PC-3 (cell line): ENCODE data around the gene CNTNAP2. TPM values are rescaled to one million over a fixed set of nuclear protein-coding genes. Genes with fewer than 3 reads are reported as not detected.

Experiments used
- ATAC-seq: fragments of 200-7000 bp; cut with Tn5 transposase; 2 replicates; pipeline ENCODE4 v1.9.1; 2020; ENCODE audit warnings: mild to moderate bottlenecking, moderate library complexity
- BruUV-seq: library from RNA; stranded (reverse); fragments of 400-500 nt; replicated peaks from 2 replicates; lab custom pipeline; 2021; lab: Mats Ljungman, UMichigan
- CTCF ChIA-PET: fragments of 300-600 bp; sonication (Branson Sonifier 250); formaldehyde crosslinking; loops from one replicate; lab custom pipeline; 2022; ENCODE audit warnings: antibody characterized with exemption; lab: Charles Lee
- POLR2A ChIA-PET: fragments of 300-600 bp; sonication (Branson Sonifier 250); formaldehyde crosslinking; loops from one replicate; lab custom pipeline; 2022; ENCODE audit warnings: antibody characterized with exemption; ENCODE audit not compliant: unreplicated experiment; lab: Charles Lee
- DNase-seq: peaks from one replicate; pipeline ENCODE4 v3.0.0-alpha.2; 2015
- H2AFZ ChIP-seq: fragments of 300-600 bp; sonication (generic); 2 replicates; pipeline ENCODE4 v1.6.0; 2016; ENCODE audit warnings: antibody characterized with exemption, low read length
- H3F3A ChIP-seq: fragments of 300-600 bp; sonication (generic); one replicate; pipeline ENCODE4 v1.6.0; 2017; ENCODE audit warnings: antibody characterized with exemption, low read length, control low read depth, mild to moderate bottlenecking; ENCODE audit not compliant: unreplicated experiment
- H3K27ac ChIP-seq: fragments of 300-600 bp; sonication (generic); 2 replicates; pipeline ENCODE4 v1.5.1; 2016; ENCODE audit warnings: mild to moderate bottlenecking, low read length
- H3K27me3 ChIP-seq: fragments of 300-600 bp; sonication (generic); 2 replicates; pipeline ENCODE4 v1.6.1; 2016; ENCODE audit warnings: low read length, mixed read lengths
- H3K36me3 ChIP-seq: fragments of 300-600 bp; sonication (generic); 2 replicates; pipeline ENCODE4 v1.6.1; 2016; ENCODE audit warnings: low read depth, mixed run types, low read length, mixed read lengths
- H3K4me1 ChIP-seq: fragments of 300-600 bp; sonication (generic); 2 replicates; pipeline ENCODE4 v1.5.1; 2016; ENCODE audit warnings: low read length; ENCODE audit not compliant: insufficient read depth
- H3K4me2 ChIP-seq: fragments of 300-600 bp; sonication (generic); 2 replicates; pipeline ENCODE4 v1.6.0; 2016; ENCODE audit warnings: low read length
- H3K4me3 ChIP-seq: fragments of 300-600 bp; sonication (generic); 2 replicates; pipeline ENCODE4 v1.5.1; 2016; ENCODE audit warnings: mild to moderate bottlenecking, low read length, mixed read lengths
- H3K79me2 ChIP-seq: fragments of 300-600 bp; sonication (generic); 2 replicates; pipeline ENCODE4 v1.6.1; 2017; ENCODE audit warnings: low read length, mixed read lengths
- H3K9ac ChIP-seq: fragments of 300-600 bp; sonication (generic); 2 replicates; pipeline ENCODE4 v1.6.0; 2016; ENCODE audit warnings: mild to moderate bottlenecking, low read length
- H3K9me2 ChIP-seq: fragments of 300-600 bp; sonication (generic); replicated peaks from 2 replicates; pipeline ENCODE4 v1.6.1; 2016; ENCODE audit warnings: mixed run types, low read length, mixed read lengths
- H3K9me3 ChIP-seq: fragments of 300-600 bp; sonication (generic); 2 replicates; pipeline ENCODE4 v1.6.1; 2016; ENCODE audit warnings: low read length, mixed read lengths
- H4K20me1 ChIP-seq: fragments of 300-600 bp; sonication (generic); 2 replicates; pipeline ENCODE4 v1.6.1; 2016; ENCODE audit warnings: low read length, mixed read lengths
- CTCF ChIP-seq: fragments of 300-600 bp; sonication (generic); conservative IDR thresholded peaks from 2 replicates; pipeline ENCODE4 v1.5.1; 2017; ENCODE audit warnings: antibody characterized with exemption, low read depth, mild to moderate bottlenecking, low read length
- EZH2 ChIP-seq: fragments of 300-600 bp; sonication (generic); IDR thresholded peaks from one replicate; pipeline ENCODE4 v1.6.1; 2017; ENCODE audit warnings: antibody characterized with exemption, mild to moderate bottlenecking, low read length; ENCODE audit not compliant: unreplicated experiment
- EZH2phosphoT487 ChIP-seq: fragments of 300-600 bp; sonication (generic); IDR thresholded peaks from 2 replicates; pipeline ENCODE4 v1.6.1; 2018; ENCODE audit warnings: mild to moderate bottlenecking, antibody characterized with exemption, low read length, borderline replicate concordance
- intact Hi-C: fragments of 100-400 bp; cut with micrococcal nuclease; formaldehyde crosslinking; loops from 2 replicates; pipeline ENCODE4 v1.9.0; 2023
- total RNA-seq: library from RNA; depleted of rRNA; stranded (reverse); fragments of >200 nt; gene quantifications from 2 replicates; pipeline ENCODE4 v1.2.3, GENCODE V29; 2014

CNTNAP2 gene
- total RNA-seq, 1 experiment from 2014 or later: 1.5 TPM

GRCh38 chr7:147235645-147236382 lies 1119.2 kb downstream of the CNTNAP2 start:
- POLR2A ChIA-PET: no interaction called here
- no TSS peak for BruUV-seq
- intact Hi-C loops: no loop called here

GRCh38 chr7:147240468-147240867 lies 1123.9 kb downstream of the CNTNAP2 start:
- H3K9me2 ChIP-seq: no peaks in the 10 kb centered on the region
- H3K79me2 ChIP-seq: no peaks in the 10 kb centered on the region
- no peak overlapping the region for H3K4me3 ChIP-seq
- H3K9ac ChIP-seq: no peak overlapping the region
- peak overlapping the region; percentile 28; the same call in 1 of the 2 replicates for H3K4me2 ChIP-seq
- H2AFZ ChIP-seq: no peak overlapping the region
- peak; percentile 91 for ATAC-seq
- H3K36me3 ChIP-seq: no peaks in the 10 kb centered on the region
- H3F3A ChIP-seq: no peaks in the 10 kb centered on the region
- TF ChIP-seq EZH2phosphoT487 (no peak), CTCF (no peak), EZH2 (no peak)
- BruUV-seq: no TSS peak
- intact Hi-C loops: loop anchor here (5.0 to 10.0 kb wide), 6 partner anchors 172 to 1126 kb away; partner anchors contain the start of gene CNTNAP2
- no peaks in the 10 kb centered on the region for H3K9me3 ChIP-seq
- H3K27ac ChIP-seq: no peak overlapping the region
- H4K20me1 ChIP-seq: no peaks in the 10 kb centered on the region
- no peaks in the 10 kb centered on the region for H3K4me1 ChIP-seq
- H3K27me3 ChIP-seq: no peaks in the 10 kb centered on the region
- ChIA-PET CTCF (no interaction called here), POLR2A (no interaction called here)
- DNase-seq: peak; percentile 30

More at GRCh38 chr7:147235645-147236382, 1119.2 kb downstream of the CNTNAP2 start:
- Histone ChIP-seq H3K4me1 (no peaks in the 10 kb centered on the region), H3K4me2 (no peak overlapping the region), H3K36me3 (no peaks in the 10 kb centered on the region), H3K9me2 (no peaks in the 10 kb centered on the region), H3K27ac (no peak overlapping the region), H3F3A (no peaks in the 10 kb centered on the region), H2AFZ (no peak overlapping the region), H3K9ac (no peak overlapping the region), H3K9me3 (no peaks in the 10 kb centered on the region), H3K27me3 (no peaks in the 10 kb centered on the region), H3K79me2 (no peaks in the 10 kb centered on the region), H3K4me3 (no peak overlapping the region), H4K20me1 (no peaks in the 10 kb centered on the region)
- DNase-seq: no peak
- CTCF ChIA-PET: no interaction called here
- TF ChIP-seq CTCF: no peak
- no peak for TF ChIP-seq EZH2
- TF ChIP-seq EZH2phosphoT487: no peak
- ATAC-seq: no peak

GRCh38 chr7:147245274-147245673 lies 1128.7 kb downstream of the CNTNAP2 start:
- H3F3A ChIP-seq: no peaks in the 10 kb centered on the region
- no peaks in the 10 kb centered on the region for H3K9me3 ChIP-seq
- ATAC-seq: peak; percentile 51
- intact Hi-C loops: loop anchor here (1.0 to 10.0 kb wide), 4 partner anchors 320 to 1130 kb away; partner anchors contain the start of gene CNTNAP2
- H4K20me1 ChIP-seq: no peaks in the 10 kb centered on the region
- no peak overlapping the region for H3K9ac ChIP-seq
- no peaks in the 10 kb centered on the region for H3K79me2 ChIP-seq
- no TSS peak for BruUV-seq
- no peaks in the 10 kb centered on the region for H3K27me3 ChIP-seq
- no peak overlapping the region for H3K4me3 ChIP-seq
- H3K4me1 ChIP-seq: no peaks in the 10 kb centered on the region
- CTCF ChIA-PET: no interaction called here
- H3K36me3 ChIP-seq: no peaks in the 10 kb centered on the region
- H2AFZ ChIP-seq: no peak overlapping the region
- H3K4me2 ChIP-seq: no peak overlapping the region
- peak; percentile 76 for DNase-seq
- POLR2A ChIA-PET: interaction anchor here (0.5 kb wide), 1 partner anchor 168 kb away, joined by 3 read pairs; no protein-coding TSS in a partner anchor
- H3K27ac ChIP-seq: no peak overlapping the region
- TF ChIP-seq CTCF (peak; percentile 81), EZH2 (no peak)
- H3K9me2 ChIP-seq: no peaks in the 10 kb centered on the region
